NCI-H82 treated with DMSO at 0.1 percent for 48 hours (cell line): Measurements from ENCODE around the gene LRRC47.

Experiments
- DNase-seq: peaks from one replicate; lab custom pipeline; 2025; ENCODE audit not compliant: unreplicated experiment; lab: John Stamatoyannopoulos, UW

Gene LRRC47

GRCh38 chr1:3772715-3773571 lies 23.4 kb downstream of the LRRC47 start, which contains the start of gene SMIM1:
Gene SMIM1, plus strand, starts transcription at chr1:3772749. Its CDS starts 2,625 bp downstream, at chr1:3775374.
- no peak for DNase-seq

- peak; percentile 74 for DNase-seq
These were observed 24.1 kb downstream of the LRRC47 start for GRCh38 chr1:3772027-3772714.

- no peak for DNase-seq
These were observed 24.9 kb downstream of the LRRC47 start for GRCh38 chr1:3771108-3772026.

- no peak for DNase-seq
These were observed 26.1 kb downstream of the LRRC47 start for GRCh38 chr1:3770047-3770765.

GRCh38 chr1:3768811-3769390 lies 27.4 kb downstream of the LRRC47 start:
- DNase-seq = no peak

GRCh38 chr1:3767328-3767925 lies 28.9 kb downstream of the LRRC47 start:
- no peak for DNase-seq

- no peak for DNase-seq
These were observed 32.8 kb downstream of the LRRC47 start for GRCh38 chr1:3763351-3764125.

- no peak for DNase-seq
These were observed 33.4 kb downstream of the LRRC47 start for GRCh38 chr1:3762873-3763228.

GRCh38 chr1:3762151-3762872 lies 34.0 kb downstream of the LRRC47 start:
- DNase-seq = no peak

- no peak for DNase-seq
These were observed 34.8 kb downstream of the LRRC47 start for GRCh38 chr1:3761296-3762010.

- no peak for DNase-seq
These were observed 36.5 kb downstream of the LRRC47 start for GRCh38 chr1:3759796-3760195.

GRCh38 chr1:3759164-3759563 lies 37.1 kb downstream of the LRRC47 start:
- no peak for DNase-seq

- no peak for DNase-seq
These were observed 39.9 kb downstream of the LRRC47 start for GRCh38 chr1:3756394-3756793.

GRCh38 chr1:3753656-3754454 lies 42.4 kb downstream of the LRRC47 start:
- no peak for DNase-seq

- no peak for DNase-seq
These were observed 43.8 kb downstream of the LRRC47 start, which contains the start of gene CCDC27 for GRCh38 chr1:3752400-3752945. Gene CCDC27, plus strand, starts transcription at chr1:3752450. Its CDS starts 32 bp downstream, at chr1:3752482.

GRCh38 chr1:3750741-3751140 lies 45.6 kb downstream of the LRRC47 start:
- DNase-seq = no peak

GRCh38 chr1:3749512-3749911 lies 46.8 kb downstream of the LRRC47 start:
- no peak for DNase-seq
